Stimulated activated CD8-positive, alpha-beta memory T cell treated with anti-CD3 and anti-CD28 coated beads, Interleukin-15, amount 100 ng/mL, for 4 hours (primary cell): ENCODE data around the gene EIF2AK3.
"Not testable (repeated sequence)": the region's sequence is repeated elsewhere in the genome, so short reads cannot be mapped to it uniquely, and the experiment has no call there.

Source experiments
- DNase-seq, 2 donors: peaks; one replicate each; pipeline ENCODE4 v3.0.0-alpha.2; 2020; ENCODE audit warnings: low read depth in 2 of 2

Gene EIF2AK3

GRCh38 chr2:88636026-88636425, 8.8 kb upstream of the EIF2AK3 start:
- DNase-seq = no peak

DNA sequence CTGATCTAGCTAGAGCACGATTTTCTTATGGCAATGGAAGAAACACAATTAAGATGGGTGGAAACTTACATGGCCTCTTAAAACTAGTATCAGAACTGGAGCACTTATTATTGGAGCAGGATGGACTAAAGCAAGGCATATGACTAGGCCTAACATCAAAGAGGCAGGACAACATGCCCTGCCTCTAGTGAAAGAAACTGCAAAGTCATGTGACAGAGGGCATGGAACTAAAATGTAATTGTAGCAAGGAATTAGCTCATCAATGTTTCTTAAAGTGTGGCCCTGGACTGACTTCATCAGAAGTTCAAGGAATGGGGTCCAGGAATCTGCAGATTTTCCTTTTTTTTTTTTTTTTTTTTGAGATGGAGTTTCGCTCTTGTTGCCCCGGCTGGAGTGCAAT, 5.3 kb upstream of the EIF2AK3 start:
- no peak for DNase-seq

DNA sequence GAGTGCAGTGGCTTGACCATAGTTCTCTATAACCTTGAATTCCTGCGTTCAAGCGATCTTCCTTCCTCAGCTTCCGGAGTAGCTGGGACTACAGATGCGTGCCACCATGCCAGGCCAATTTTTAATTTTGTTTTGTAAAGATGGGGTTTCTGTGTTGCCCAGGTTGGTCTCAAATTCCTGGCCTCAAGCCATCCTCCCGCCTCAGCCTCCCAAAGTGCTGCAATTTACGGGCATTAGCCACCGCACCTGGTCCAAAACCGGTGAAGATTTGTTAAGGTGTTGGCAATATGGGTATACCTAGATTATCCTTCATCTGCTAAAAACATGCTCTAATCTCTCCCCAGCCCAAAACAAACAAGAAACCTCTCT, 1.3 kb upstream of the EIF2AK3 start:
- DNase-seq = no peak

DNA sequence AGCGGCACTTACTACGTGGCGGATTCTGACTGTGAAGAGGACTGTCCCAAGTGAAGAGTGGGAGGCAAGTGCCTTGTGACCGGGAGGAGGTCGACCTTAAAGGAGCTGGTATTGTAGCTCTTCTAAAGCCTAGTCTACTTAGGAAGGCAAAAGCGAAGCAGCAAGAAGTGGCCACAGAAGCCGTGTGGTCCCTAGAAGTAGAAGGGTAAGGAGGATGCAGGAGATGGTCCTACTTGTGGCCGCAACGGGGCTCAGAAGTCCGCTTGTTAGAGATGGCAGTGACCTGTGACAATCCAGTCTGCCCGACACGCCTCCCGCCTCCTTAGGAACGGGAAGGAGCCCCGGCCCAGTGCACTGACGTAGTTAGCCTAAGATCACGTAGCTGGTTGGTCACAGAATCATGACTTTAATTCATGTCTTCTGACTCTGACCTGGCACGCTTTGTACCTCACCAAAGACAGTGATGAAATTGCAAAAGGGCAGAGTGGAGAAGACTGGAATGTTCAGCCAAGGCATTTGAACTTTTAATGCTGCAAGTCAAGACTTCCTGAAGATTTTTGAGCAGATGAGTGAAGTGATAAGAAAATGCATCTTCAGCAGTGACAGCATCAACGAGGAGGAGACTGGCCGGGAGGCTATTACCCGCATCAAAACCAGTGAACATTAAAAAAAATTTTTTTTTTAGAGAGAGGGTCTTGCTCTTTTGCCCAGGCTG, 749 bp upstream of the EIF2AK3 start:
- DNase-seq = peak; percentile 56 to 57

- DNase-seq = peak; percentile 25
Observed at GRCh38 chr2:88626171-88627054, 851 bp downstream of the EIF2AK3 start.

DNA sequence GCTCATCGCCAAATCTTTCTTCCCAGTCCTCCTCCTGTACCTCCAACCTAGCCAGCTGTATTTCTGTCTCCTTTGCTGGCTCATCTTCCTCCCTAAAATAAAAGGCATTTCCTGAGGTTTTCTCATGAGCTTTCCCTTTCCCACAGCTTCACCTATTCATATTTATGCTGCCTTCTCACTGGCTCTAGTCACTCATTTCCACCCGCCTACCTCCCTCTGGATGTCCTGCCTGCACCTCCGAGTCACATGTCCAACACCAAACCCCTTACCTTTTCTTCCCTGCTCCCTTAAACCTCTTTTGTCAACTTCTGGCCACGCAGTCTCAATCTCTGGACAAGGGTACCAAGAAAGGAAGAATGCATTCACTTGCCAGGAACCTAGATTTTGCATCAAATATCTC, 2.8 kb downstream of the EIF2AK3 start:
- no peak for DNase-seq

DNA sequence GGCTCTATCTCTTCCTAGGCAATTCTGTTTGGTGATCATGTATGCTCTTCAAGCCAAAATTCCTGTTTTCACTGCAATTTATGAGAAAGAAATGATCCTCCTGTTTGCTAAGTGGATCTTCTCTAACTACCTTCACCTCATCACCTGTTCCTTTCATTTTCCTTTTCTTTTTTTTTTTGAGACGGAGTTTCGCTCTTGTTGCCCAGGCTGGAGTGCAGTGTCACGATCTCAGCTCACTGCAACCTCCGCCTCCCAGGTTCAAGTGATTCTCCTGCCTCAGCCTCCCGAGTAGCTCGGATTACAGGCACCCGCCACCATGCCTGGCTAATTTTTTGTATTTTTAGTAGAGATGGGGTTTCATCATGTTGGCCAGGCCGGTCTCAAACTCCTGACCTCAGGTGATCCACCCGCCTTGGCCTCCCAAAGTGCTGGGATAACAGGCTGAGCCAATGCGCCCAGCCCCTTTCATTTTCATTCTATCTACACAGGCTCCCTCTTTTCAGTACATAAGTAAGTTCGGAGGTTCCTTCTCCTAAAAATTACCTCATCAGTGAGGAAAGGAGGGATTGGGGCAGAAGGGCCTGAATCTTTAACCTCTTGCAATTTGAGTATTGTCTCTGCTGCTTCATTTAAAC, 3.3 kb downstream of the EIF2AK3 start:
- DNase-seq = not testable (repeated sequence)

- no peak for DNase-seq
Observed at GRCh38 chr2:88622307-88622706, 5.0 kb downstream of the EIF2AK3 start.

- no peak for DNase-seq
Observed at GRCh38 chr2:88621432-88621831, 5.8 kb downstream of the EIF2AK3 start.

- DNase-seq = no peak
Observed at GRCh38 chr2:88620015-88620414, 7.2 kb downstream of the EIF2AK3 start.

- DNase-seq = no peak
Observed at GRCh38 chr2:88615822-88616221, 11.4 kb downstream of the EIF2AK3 start.

GRCh38 chr2:88614497-88615157, 12.6 kb downstream of the EIF2AK3 start:
- no peak for DNase-seq

DNA sequence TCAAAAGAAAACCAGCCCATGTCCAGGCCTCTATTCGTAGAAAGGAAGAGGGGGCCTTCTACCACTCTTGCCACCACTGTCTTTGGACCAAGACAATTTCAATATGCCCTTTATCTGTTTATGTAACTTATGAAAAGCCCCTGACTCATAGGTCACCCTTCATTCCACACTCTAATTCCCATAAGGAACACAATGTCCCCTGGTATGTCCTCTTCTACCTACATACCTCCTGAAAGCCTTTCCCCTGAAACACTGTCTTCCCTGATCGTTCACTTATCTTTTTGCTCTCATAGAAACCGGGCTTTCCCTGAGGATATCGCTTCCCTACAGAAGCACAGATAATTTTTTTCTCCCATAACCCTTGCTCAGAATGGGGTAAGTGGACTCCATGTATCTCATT, 13.3 kb downstream of the EIF2AK3 start:
- DNase-seq = no peak

- DNase-seq = no peak
Observed at GRCh38 chr2:88608184-88608583, 19.1 kb downstream of the EIF2AK3 start.

GRCh38 chr2:88607416-88607815, 19.8 kb downstream of the EIF2AK3 start:
- DNase-seq = no peak

DNA sequence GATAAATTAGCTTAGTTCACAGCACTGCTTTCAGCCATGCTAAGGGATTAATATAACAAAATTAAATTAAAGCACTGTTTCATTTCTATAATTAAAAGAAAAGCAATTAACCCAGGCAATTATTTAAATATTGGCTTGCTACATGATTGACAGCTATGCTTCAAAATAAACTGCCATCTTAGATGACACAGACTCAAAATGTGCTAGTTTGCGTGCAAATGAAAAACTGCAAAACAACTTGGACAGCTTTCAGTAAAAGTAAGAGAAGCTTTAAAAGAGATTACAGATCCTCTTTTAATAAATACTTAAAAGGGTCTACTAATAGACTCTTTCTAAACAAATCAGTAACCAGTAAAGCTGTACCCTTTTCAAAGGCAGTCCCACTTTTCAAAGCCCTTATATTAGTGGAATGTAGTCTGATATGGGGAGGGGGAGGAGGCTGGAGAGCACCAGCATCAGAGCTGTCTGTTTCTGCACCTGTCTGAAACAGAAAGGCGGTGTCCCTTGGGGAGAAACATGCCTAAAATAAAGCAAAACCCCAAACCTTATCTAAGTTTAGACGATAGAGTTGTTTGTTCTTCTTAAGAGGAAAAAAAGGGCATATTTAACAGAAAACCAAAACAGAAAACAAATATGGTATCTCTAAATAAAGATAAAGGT, 20.8 kb downstream of the EIF2AK3 start:
- no peak for DNase-seq

DNA sequence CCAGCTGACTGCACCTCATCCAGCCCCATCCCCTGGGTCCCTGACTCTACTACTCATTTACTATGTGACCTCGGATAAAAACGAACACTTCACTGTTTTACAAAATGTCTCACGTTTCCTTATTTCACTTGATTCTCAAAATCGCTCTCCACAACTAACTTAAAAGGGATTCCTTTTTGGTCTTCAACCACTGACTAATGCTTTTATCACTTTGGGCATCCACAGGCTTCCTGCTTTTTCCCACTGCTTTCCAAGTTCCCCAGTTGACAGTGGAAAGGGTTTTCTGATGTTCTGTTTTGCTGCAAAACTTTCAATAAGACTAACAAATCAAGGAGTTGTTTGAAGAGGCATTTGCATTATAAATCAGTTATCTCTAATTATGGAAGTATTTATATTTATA, 24.1 kb downstream of the EIF2AK3 start:
- no peak for DNase-seq

DNA sequence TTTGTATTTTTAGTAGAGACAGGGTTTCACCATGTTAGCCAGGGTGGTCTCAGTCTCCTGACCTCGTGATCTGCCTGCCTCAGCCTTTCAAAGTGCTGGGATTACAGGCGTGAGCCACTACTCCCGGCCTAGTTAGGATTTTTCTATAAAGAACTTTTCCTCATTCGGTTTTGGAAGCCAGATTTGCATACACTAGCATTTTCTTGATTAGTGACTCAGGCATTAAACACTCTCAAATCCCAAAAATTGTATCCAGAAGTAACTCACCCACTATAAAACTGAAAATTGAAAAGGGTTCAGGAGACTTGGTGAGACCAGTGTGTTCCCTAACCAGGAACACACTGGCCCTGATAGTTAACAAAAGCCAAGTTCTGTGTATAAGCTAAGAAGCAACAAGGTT, 25.2 kb downstream of the EIF2AK3 start:
- DNase-seq = no peak

DNA sequence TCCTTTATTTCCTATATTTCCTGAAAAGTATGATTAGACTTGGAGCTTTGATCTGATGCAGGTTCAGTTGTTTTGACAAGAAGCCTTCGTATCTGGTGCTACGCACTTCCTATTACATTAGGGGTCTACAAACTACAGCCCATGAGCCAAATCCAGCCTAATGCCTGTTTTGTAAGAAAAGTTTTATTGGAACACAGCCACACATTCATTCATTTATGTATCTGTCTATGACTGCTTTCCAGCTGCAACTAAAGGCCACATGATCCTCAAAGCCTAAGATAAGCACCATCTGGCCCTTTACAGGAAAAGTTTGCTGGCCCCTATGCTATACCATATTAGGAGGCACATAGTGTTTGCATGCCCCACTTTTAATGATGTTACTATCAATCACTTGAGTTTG, 26.0 kb downstream of the EIF2AK3 start:
- DNase-seq = no peak

DNA sequence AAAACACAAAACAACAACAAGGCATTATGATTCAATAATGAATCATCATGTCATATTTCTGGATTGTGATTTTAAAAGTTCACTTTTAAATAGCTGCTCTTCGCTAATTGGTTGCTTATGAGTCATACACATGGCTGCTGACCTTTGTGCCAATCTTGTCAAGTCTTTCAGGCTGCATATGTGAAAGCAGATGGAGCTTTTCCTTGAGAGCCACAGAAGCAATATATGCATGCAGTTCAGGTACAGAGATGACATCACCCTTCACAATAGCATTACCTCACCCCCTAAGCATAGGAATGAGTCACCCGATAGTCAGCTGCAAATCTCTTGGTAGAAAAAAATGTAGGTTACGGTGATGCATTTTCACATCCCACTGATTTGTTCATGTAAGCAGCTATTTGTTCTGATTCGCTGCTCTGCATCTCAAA, 27.2 kb downstream of the EIF2AK3 start:
- peak in 1 of 2 donors; percentile 27 for DNase-seq

DNA sequence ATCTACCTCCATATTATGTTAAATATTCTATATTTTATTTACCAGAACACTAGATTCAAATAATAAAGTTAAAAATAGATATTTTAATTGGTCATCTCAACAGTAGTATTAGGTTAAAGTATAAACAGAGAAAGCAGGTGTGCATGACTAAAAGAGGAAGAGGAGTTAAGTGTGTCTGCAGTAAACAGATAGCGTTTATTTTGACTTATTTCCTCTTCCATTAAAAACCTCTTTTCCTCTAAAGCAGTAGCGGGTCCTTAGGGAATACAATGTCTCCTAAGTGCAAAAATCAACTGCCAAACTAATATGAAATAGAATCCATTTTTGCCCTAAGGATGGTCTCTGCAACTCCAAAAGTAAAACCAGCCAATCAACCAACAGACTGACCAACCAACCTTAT, 27.7 kb downstream of the EIF2AK3 start:
- no peak for DNase-seq

DNA sequence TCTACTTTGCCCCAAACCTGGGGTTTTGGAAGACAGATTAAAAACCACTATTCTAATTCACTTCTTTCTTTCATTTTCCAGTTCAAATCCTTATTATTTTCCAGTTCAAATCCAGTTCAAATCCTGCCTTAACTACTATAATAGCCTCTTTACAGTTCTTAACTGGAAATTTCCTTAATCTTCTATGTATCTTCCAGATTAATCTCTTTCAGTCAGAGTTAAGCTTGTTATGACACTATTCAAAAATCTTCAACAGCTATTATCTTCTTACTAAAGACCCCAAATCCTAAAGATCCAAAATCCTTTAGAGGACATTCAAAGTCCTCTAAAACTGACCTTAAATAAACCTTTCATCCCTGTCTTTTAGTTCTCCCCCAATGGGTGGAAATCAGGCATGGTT, 30.1 kb downstream of the EIF2AK3 start:
- no peak for DNase-seq
